Pancreas (tissue), 10 donors: ENCODE measurements around the gene BLOC1S6. TPM values are rescaled to one million over a fixed set of nuclear protein-coding genes. Genes with fewer than 3 reads are reported as not detected.

Source experiments
- ATAC-seq, 4 donors: fragments of 200-7000 bp; cut with Tn5 transposase; one replicate each; pipeline versions ENCODE4 v1.8.0 to v1.9.1; 2020; ENCODE audit warnings: mild to moderate bottlenecking in 4 of 4, moderate library complexity in 4 of 4
- DNase-seq, 6 donors: peaks; one replicate each; pipeline ENCODE4 v3.0.0-alpha.2; 2020
- FAIRE-seq: peaks from 2 replicates; lab custom pipeline; 2012; peaks lifted over from hg19 to GRCh38; lab: Jason Lieb, UNC
- H3K27ac ChIP-seq, 4 donors: fragments of 200-600 bp; sonication (generic); 1 replicate in 3 of 4; 2 replicates in 1 of 4; pipeline versions ENCODE4 v1.5.0 to v1.8.0; 2020
- H3K27me3 ChIP-seq, 4 donors: fragments of 200-600 bp; one replicate each; pipeline ENCODE4 v1.8.0; 2021
- H3K36me3 ChIP-seq, 3 donors: fragments of 200-600 bp; sonication (generic) in 1 of 3; one replicate each; pipeline versions ENCODE4 v1.5.0 to v1.8.0; 2020 to 2021
- H3K4me1 ChIP-seq, 3 donors: fragments of 200-600 bp; one replicate each; pipeline ENCODE4 v1.8.0; 2021
- H3K4me3 ChIP-seq, 4 donors: fragments of 200-600 bp; sonication (generic) in 2 of 4; one replicate each; pipeline versions ENCODE4 v1.5.0 to v1.8.0; 2020 to 2021
- H3K9me3 ChIP-seq, 4 donors: fragments of 200-600 bp; one replicate each; pipeline ENCODE4 v1.8.0; 2021
- CTCF ChIP-seq, 4 donors: fragments of 200-600 bp; sonication (generic) in 3 of 4; IDR thresholded peaks; one replicate each; pipeline versions ENCODE4 v1.5.0 to v1.8.0; 2021; ENCODE audit warnings: antibody characterized with exemption in 4 of 4
- WGBS, 2 donors: extraction: QIAGEN DNeasy Blood & Tissue Kit; methylation state at CpG; one replicate each; pipeline ENCODE4 v1.1.7; 2013; 5-methylcytosine and 5-hydroxymethylcytosine counted together
- intact Hi-C, 3 donors: fragments of 100-400 bp; cut with DNase I; formaldehyde crosslinking; loops; one replicate each; pipeline versions ENCODE4 v1.11.1 to v1.14.2; 2022
- polyA plus RNA-seq, 2 donors: library from polyadenylated mRNA; stranded (reverse); fragments of 200-250 nt; gene quantifications; one replicate each; pipeline ENCODE4 v1.2.3, GENCODE V29; 2013
- total RNA-seq, 6 donors: library from RNA; stranded (reverse); fragmentation: NEBNext Ultra II Directional in 4 of 6; extraction: Animal tissue kit (Norgen Biotek cat#: 25700) in 4 of 6; gene quantifications; one replicate each; pipeline versions ENCODE4 v1.2.1 to v1.2.4, GENCODE V29; 2021 to 2023
- donor health status: healthy with polysubstance abuse.
- donor health status: DM: no; HTN: no; CAD: no; lungs with moderate emphysema.
- donor health status: DM: no; HTN: no; CAD: no.
- donor health status: control.
- donor health status: control.
- donor health status: Bipolar disorder and iron deficiency.
- donor health status: DM: yes; HTN: yes; CAD: no.
- donor health status: DM: no; HTN: no; CAD: no.
- donor health status: DM: no; HTN: no; CAD: no.
- donor health status: DM: yes; HTN: yes; CAD: no.

Gene BLOC1S6
- total and polyA plus RNA-seq, 8 donors: 8.4 to 30.5 (median 17.7) TPM

- H3K4me3 ChIP-seq: no peak overlapping the region
- no peak for TF ChIP-seq CTCF (IDR thresholded peaks at IDR 0.05)
- no peaks in the 10 kb centered on the region for H3K9me3 ChIP-seq
- no peak for FAIRE-seq
- no peaks in the 10 kb centered on the region for H3K36me3 ChIP-seq
- 85 to 100% methylated on average over 2 of the region's 2 CpGs for WGBS, 2 donors
- no peak for DNase-seq
- no peak overlapping the region for H3K27ac ChIP-seq
- peaks cover 0 to 10% (median 10%) of the 10 kb centered on the region in 3 donors for H3K4me1 ChIP-seq
- intact Hi-C loops: no loop called here
- no peak for ATAC-seq
- H3K27me3 ChIP-seq: no peaks in the 10 kb centered on the region
These were observed 5.3 kb upstream of the BLOC1S6 start for GRCh38 chr15:45581919-45582318.

- intact Hi-C loops: no loop called here
- 82 to 84% methylated on average over 11 of the region's 11 CpGs for WGBS, 2 donors
- no peak overlapping the region for H3K4me3 ChIP-seq
- H3K9me3 ChIP-seq: no peaks in the 10 kb centered on the region
- ATAC-seq: no peak
- no peak for TF ChIP-seq CTCF (IDR thresholded peaks at IDR 0.05)
- peaks cover 6 to 18% (median 14%) of the 10 kb centered on the region in 3 donors for H3K4me1 ChIP-seq
- no peak overlapping the region for H3K27ac ChIP-seq
- no peak for FAIRE-seq
- H3K27me3 ChIP-seq: no peaks in the 10 kb centered on the region
- DNase-seq: no peak
- H3K36me3 ChIP-seq: no peaks in the 10 kb centered on the region
These were observed 3.2 kb upstream of the BLOC1S6 start for GRCh38 chr15:45583731-45584639.

GRCh38 chr15:45585069-45585791 lies 1.9 kb upstream of the BLOC1S6 start:
- no peak for TF ChIP-seq CTCF (IDR thresholded peaks at IDR 0.05)
- Histone ChIP-seq H3K27ac (no peak overlapping the region), H3K4me1 (peaks cover 10 to 24% (median 23%) of the 10 kb centered on the region in 3 donors), H3K36me3 (no peaks in the 10 kb centered on the region), H3K4me3 (no peak overlapping the region), H3K27me3 (no peaks in the 10 kb centered on the region), H3K9me3 (no peaks in the 10 kb centered on the region)
- ATAC-seq (no peak), FAIRE-seq (no peak), DNase-seq (no peak)
- 59 to 61% methylated on average over 7 of the region's 7 CpGs for WGBS, 2 donors
- intact Hi-C loops: no loop called here

GRCh38 chr15:45586125-45586524 lies 1.1 kb upstream of the BLOC1S6 start:
- no peaks in the 10 kb centered on the region for H3K9me3 ChIP-seq
- no peak for DNase-seq
- intact Hi-C loops: no loop called here
- no peak for ATAC-seq
- WGBS, 2 donors: 60 to 63% methylated on average over 3 of the region's 3 CpGs
- H3K4me3 ChIP-seq: peak overlapping the region; percentile 54 to 92 (median 72)
- no peak for TF ChIP-seq CTCF (IDR thresholded peaks at IDR 0.05)
- H3K36me3 ChIP-seq: no peaks in the 10 kb centered on the region
- H3K27ac ChIP-seq: peak overlapping the region in 2 of 4 donors; percentile 95 to 99
- H3K27me3 ChIP-seq: no peaks in the 10 kb centered on the region
- FAIRE-seq: no peak
- peaks cover 10 to 25% (median 24%) of the 10 kb centered on the region in 3 donors for H3K4me1 ChIP-seq
